DND-41 (cell line): ENCODE measurements around the gene NCMAP.

Experiments used
- ATAC-seq: fragments of 200-7000 bp; cut with Tn5 transposase; 3 replicates; pipeline ENCODE4 v1.9.1; 2021; ENCODE audit warnings: low read depth; ENCODE audit not compliant: insufficient read depth
- DNase-seq: peaks from one replicate; pipeline ENCODE4 v3.0.0-alpha.2; 2020
- H2AFZ ChIP-seq: 2 replicates; pipeline ENCODE4 v1.6.0; 2012; ENCODE audit warnings: low read depth, low read length
- H3K27ac ChIP-seq: 2 replicates; pipeline ENCODE4 v1.5.1; 2012; ENCODE audit warnings: low read length, inconsistent platforms
- H3K27me3 ChIP-seq: fragments of 200-600 bp; sonication (generic); 2 replicates; pipeline ENCODE4 v1.6.0; 2012; ENCODE audit warnings: low read length, mild to moderate bottlenecking, inconsistent platforms; ENCODE audit not compliant: insufficient read depth, poor library complexity
- H3K36me3 ChIP-seq: 2 replicates; pipeline ENCODE4 v1.5.1; 2012; ENCODE audit warnings: low read length, inconsistent platforms; ENCODE audit not compliant: insufficient read depth
- H3K4me1 ChIP-seq: 2 replicates; pipeline ENCODE4 v1.5.1; 2012; ENCODE audit warnings: mild to moderate bottlenecking, low read length; ENCODE audit not compliant: insufficient read depth
- H3K4me2 ChIP-seq: 2 replicates; pipeline ENCODE4 v1.6.0; 2012; ENCODE audit warnings: mild to moderate bottlenecking, moderate library complexity, low read length, inconsistent platforms; ENCODE audit not compliant: insufficient read depth
- H3K4me3 ChIP-seq, 2 experiments: fragments of 200-600 bp in 1 of 2; shearing (Covaris generic) in 1 of 2; 2 replicates each; pipeline ENCODE4 v1.5.1; 2012 to 2016; ENCODE audit warnings: inconsistent platforms in 2 of 2, low read length in 2 of 2, mild to moderate bottlenecking in 2 of 2, low read depth in 1 of 2, moderate library complexity in 1 of 2
- H3K79me2 ChIP-seq: 2 replicates; pipeline ENCODE4 v1.6.0; 2012; ENCODE audit warnings: low read length, inconsistent platforms; ENCODE audit not compliant: insufficient read depth
- H3K9ac ChIP-seq: 2 replicates; pipeline ENCODE4 v1.6.0; 2012; ENCODE audit warnings: low read depth, mild to moderate bottlenecking, inconsistent platforms, low read length, moderate library complexity
- H3K9me3 ChIP-seq: 2 replicates; pipeline ENCODE4 v1.5.1; 2012; ENCODE audit warnings: low read length, moderate library complexity, mild to moderate bottlenecking, inconsistent platforms; ENCODE audit not compliant: insufficient read depth, severe bottlenecking
- H4K20me1 ChIP-seq: 2 replicates; pipeline ENCODE4 v1.6.0; 2012; ENCODE audit warnings: low read length; ENCODE audit not compliant: insufficient read depth
- EZH2 ChIP-seq: IDR thresholded peaks from 3 replicates; pipeline ENCODE4 v1.6.1; 2012; ENCODE audit warnings: borderline replicate concordance, low read depth, mild to moderate bottlenecking, moderate library complexity, low read length, inconsistent platforms; ENCODE audit not compliant: severe bottlenecking
- TF ChIP-seq, protein P1 (sequence below): IDR thresholded peaks from 2 replicates; pipeline ENCODE4 v1.5.1; 2012; ENCODE audit warnings: borderline replicate concordance, low read length, moderate library complexity, mild to moderate bottlenecking; ENCODE audit not compliant: poor library complexity, severe bottlenecking; ENCODE audit errors: extremely low read depth

NCMAP gene

DNA sequence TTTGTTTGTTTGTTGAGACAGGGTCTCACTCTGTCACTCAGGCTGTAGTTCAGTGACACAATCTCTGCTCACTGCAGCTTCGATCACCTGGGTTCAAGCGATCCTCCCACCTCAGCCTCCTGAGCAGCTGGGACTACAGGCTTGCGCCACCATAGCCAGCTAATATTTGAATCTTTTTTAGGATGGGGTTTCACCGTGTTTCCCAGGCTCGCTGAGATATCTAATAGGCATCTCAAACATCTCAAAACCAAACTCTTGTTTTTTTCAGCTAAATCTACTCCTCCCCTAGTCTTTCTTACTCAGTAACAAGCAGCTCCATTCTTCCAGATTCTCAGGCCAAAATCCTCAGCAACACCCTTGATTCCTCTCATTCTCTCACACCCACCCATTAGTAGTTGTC lies 65.2 kb downstream of the NCMAP start:
- no peak for ATAC-seq
- Histone ChIP-seq H3K36me3 (no peaks in the 10 kb centered on the region), H3K9ac (no peak overlapping the region), H3K9me3 (no peaks in the 10 kb centered on the region), H3K27ac (no peak overlapping the region), H3K4me1 (no peaks in the 10 kb centered on the region), H3K79me2 (no peaks in the 10 kb centered on the region), H4K20me1 (no peaks in the 10 kb centered on the region), H3K4me3 (no peak overlapping the region), H2AFZ (no peak overlapping the region), H3K4me2 (no peak overlapping the region), H3K27me3 (peaks cover 2% of the 10 kb centered on the region)
- TF ChIP-seq, protein P1, sequence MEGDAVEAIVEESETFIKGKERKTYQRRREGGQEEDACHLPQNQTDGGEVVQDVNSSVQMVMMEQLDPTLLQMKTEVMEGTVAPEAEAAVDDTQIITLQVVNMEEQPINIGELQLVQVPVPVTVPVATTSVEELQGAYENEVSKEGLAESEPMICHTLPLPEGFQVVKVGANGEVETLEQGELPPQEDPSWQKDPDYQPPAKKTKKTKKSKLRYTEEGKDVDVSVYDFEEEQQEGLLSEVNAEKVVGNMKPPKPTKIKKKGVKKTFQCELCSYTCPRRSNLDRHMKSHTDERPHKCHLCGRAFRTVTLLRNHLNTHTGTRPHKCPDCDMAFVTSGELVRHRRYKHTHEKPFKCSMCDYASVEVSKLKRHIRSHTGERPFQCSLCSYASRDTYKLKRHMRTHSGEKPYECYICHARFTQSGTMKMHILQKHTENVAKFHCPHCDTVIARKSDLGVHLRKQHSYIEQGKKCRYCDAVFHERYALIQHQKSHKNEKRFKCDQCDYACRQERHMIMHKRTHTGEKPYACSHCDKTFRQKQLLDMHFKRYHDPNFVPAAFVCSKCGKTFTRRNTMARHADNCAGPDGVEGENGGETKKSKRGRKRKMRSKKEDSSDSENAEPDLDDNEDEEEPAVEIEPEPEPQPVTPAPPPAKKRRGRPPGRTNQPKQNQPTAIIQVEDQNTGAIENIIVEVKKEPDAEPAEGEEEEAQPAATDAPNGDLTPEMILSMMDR, result no peak
- no peak for TF ChIP-seq EZH2
- DNase-seq, result no peak

DNA sequence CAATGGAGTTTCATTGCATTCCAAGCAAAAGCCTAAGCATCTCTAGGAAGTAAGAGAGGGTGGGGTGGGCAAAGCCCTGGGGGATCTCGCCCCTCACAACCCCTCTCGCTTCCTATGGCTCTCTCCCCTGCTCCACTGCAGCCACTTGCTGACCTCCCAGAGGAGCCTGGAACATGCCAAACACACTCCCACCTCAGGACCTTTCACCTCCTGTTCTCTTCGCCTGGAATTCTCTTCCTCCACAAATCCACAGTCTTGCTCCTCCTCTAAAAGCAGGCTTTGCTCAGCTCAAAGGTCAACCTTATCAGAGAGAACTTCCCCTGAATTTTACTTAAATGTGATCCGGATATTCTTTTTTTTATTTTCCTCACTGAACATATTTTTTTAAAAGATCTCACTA lies 66.3 kb downstream of the NCMAP start:
- Histone ChIP-seq H3K27me3 (no peaks in the 10 kb centered on the region), H3K4me1 (no peaks in the 10 kb centered on the region), H4K20me1 (no peaks in the 10 kb centered on the region), H3K79me2 (no peaks in the 10 kb centered on the region), H3K36me3 (no peaks in the 10 kb centered on the region), H3K4me3 (no peak overlapping the region), H3K4me2 (no peak overlapping the region), H3K9ac (no peak overlapping the region), H3K27ac (no peak overlapping the region), H2AFZ (no peak overlapping the region), H3K9me3 (no peaks in the 10 kb centered on the region)
- DNase-seq (no peak), ATAC-seq (no peak)
- no peak for TF ChIP-seq EZH2
- TF ChIP-seq, protein P1, result no peak

DNA sequence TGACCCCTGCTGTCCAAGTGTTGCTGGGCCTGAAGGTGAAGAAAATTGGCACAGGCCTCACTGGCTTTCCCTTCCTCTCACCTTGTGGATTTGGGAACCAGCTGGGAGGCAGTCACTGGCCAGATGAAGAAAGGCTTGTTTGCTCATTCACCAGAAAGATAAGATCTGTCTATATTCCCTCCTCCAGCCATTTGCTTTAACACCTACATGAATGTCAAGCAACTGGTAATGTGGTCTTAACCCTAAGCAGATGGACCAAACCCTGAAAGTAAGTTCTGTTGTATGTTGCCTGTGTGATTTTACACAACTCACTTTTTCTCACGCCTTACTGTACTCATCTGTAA lies 76.9 kb downstream of the NCMAP start:
- Histone ChIP-seq H3K4me1 (no peaks in the 10 kb centered on the region), H4K20me1 (no peaks in the 10 kb centered on the region), H3K9ac (no peak overlapping the region), H3K79me2 (no peaks in the 10 kb centered on the region), H3K27me3 (peaks cover 6% of the 10 kb centered on the region), H3K27ac (no peak overlapping the region), H3K4me3 (no peak overlapping the region), H3K9me3 (no peaks in the 10 kb centered on the region), H3K36me3 (no peaks in the 10 kb centered on the region), H2AFZ (no peak overlapping the region), H3K4me2 (no peak overlapping the region)
- ATAC-seq (no peak), DNase-seq (no peak)
- TF ChIP-seq, protein P1, result no peak
- no peak for TF ChIP-seq EZH2

DNA sequence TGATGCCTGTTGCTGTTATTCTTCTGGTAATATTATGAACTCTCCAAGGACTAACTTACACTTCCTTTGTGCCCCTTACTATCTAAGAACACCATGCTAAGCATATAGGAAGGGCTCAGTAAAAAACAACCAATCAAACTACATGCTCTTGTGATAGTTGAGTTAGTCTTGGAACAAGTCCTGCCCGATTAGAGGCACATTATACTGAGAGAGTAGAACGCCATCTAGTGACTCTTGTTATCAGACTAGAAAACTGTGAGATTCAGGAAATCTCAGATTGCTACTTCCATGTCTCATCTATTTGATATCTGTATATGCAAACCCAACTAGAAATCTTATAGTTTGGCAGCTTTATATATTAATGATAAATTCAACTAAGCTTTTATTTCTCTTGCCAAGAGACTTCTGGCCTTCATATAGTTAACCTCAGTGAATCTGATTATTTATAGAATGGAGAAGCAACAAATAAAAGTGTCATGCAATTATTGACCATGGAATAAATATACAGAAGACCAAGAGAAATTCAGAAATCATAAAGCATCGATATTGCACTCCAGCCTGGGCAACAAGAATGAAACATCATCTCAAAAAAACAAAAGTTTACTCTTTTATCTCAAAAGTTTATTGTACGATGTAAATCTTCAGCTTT lies 79.4 kb downstream of the NCMAP start:
- H3K27ac ChIP-seq, result no peak overlapping the region
- H4K20me1 ChIP-seq, result no peaks in the 10 kb centered on the region
- no peaks in the 10 kb centered on the region for H3K36me3 ChIP-seq
- DNase-seq (no peak), ATAC-seq (peak; percentile 91)
- no peak overlapping the region for H3K4me3 ChIP-seq
- H2AFZ ChIP-seq, result no peak overlapping the region
- TF ChIP-seq, protein P1, result peak; percentile 74
- no peak for TF ChIP-seq EZH2
- no peaks in the 10 kb centered on the region for H3K9me3 ChIP-seq
- H3K9ac ChIP-seq, result no peak overlapping the region
- H3K27me3 ChIP-seq, result peaks cover 2% of the 10 kb centered on the region
- H3K79me2 ChIP-seq, result no peaks in the 10 kb centered on the region
- no peak overlapping the region for H3K4me2 ChIP-seq
- no peaks in the 10 kb centered on the region for H3K4me1 ChIP-seq
